HL-60 (cell line): ENCODE results near the gene LIME1.

Experiments
- DNase-seq, 2 experiments: peaks; one replicate each; pipeline ENCODE4 v3.0.0-alpha.2; 2010 to 2020; ENCODE audit warnings: low read depth in 1 of 2, low spot score in 1 of 2
- H3K27ac ChIP-seq: fragments of 250-450 bp; sonication (Bioruptor Pico); replicated peaks from 2 replicates; pipeline ENCODE4 v1.5.1; 2020; ENCODE audit warnings: mild to moderate bottlenecking, moderate library complexity
- H3K27me3 ChIP-seq: fragments of 250-450 bp; sonication (Bioruptor Pico); 2 replicates; pipeline ENCODE4 v1.5.1; 2021; ENCODE audit warnings: mild to moderate bottlenecking, moderate library complexity; ENCODE audit not compliant: insufficient read depth, poor library complexity, severe bottlenecking
- H3K4me3 ChIP-seq: replicated peaks from 2 replicates; pipeline ENCODE4 v1.5.1; 2011; ENCODE audit warnings: mild to moderate bottlenecking, control low read depth, low read length; ENCODE audit not compliant: insufficient read depth
- CTCF ChIP-seq: IDR thresholded peaks from one replicate; pipeline ENCODE4 v1.5.1; 2011; ENCODE audit warnings: low read length, control low read depth, inconsistent platforms; ENCODE audit not compliant: insufficient read depth
- GABPA ChIP-seq: IDR thresholded peaks from 2 replicates; pipeline ENCODE4 v1.6.1; 2012; ENCODE audit warnings: low read depth
- POLR2AphosphoS5 ChIP-seq: IDR thresholded peaks from 2 replicates; pipeline ENCODE4 v1.6.1; 2012; ENCODE audit warnings: low read depth
- REST ChIP-seq: IDR thresholded peaks from 2 replicates; pipeline ENCODE4 v1.6.1; 2012; ENCODE audit warnings: low read depth; ENCODE audit not compliant: insufficient replicate concordance
- SPI1 ChIP-seq: IDR thresholded peaks from 2 replicates; pipeline ENCODE4 v1.6.1; 2012; ENCODE audit warnings: low read depth, mild to moderate bottlenecking, borderline replicate concordance

LIME1 gene

DNA sequence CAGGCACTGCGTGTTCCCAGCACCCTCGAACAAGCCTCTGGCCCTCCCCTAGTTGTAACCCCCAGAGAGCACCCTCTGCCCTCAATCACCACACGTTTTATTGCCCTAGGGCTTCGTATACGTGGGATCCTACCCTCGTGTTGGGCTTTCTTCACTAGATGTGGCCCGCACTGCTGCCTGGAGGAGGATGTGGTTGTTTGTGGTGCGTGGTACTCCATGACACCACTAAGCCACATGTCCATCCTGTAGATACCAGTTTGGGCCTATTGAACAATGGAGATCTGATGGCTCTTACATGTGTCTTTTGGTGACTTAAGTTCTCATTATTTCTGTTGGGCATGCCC, 20.2 kb downstream of the LIME1 start:
- H3K27ac ChIP-seq: no peak overlapping the region
- DNase-seq: peak in 1 of 2 experiments; percentile 25
- peaks cover 2% of the 10 kb centered on the region for H3K27me3 ChIP-seq
- no peak for TF ChIP-seq CTCF
- TF ChIP-seq GABPA: no peak
- no peak for TF ChIP-seq REST
- TF ChIP-seq SPI1: no peak
- no peak for TF ChIP-seq POLR2AphosphoS5
- no peak overlapping the region for H3K4me3 ChIP-seq

- H3K4me3 ChIP-seq: no peak overlapping the region
- H3K27me3 ChIP-seq: peaks cover 2% of the 10 kb centered on the region
- H3K27ac ChIP-seq: no peak overlapping the region
These were observed 21.7 kb downstream of the LIME1 start for GRCh38 chr20:63758152-63758551.

DNA sequence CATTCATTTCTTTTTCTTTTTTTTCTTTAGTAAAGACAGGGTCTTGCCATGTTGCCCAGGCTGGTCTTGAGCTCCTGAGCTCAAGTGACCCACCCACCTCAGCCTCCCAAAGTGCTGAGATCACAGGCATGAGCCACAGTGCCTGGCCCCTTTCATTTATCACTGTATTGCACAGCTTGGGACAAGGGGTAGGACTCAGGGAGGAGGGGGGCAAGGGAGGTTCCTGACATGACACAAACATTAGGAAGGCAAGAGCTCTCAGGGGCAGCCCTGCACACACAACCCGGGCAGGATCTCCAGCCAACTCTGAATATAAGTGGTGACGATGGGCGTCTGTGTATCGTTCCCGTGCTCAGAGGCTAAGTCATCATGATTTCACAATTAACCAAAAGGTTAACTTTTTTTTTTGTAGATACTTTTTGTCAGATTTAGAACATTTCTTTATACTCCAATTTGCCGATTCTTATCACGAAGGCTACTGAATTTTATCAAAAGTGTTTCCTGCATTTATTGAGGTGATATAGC, 23.0 kb downstream of the LIME1 start:
- H3K27ac ChIP-seq: no peak overlapping the region
- no peak for DNase-seq

More at GRCh38 chr20:63758152-63758551, 21.7 kb downstream of the LIME1 start:
- TF ChIP-seq REST (no peak), SPI1 (no peak)
- no peak for DNase-seq

More for the DNA sequence above, 23.0 kb downstream of the LIME1 start:
- no peak overlapping the region for H3K4me3 ChIP-seq
- TF ChIP-seq POLR2AphosphoS5 (no peak), REST (no peak), GABPA (no peak), CTCF (no peak)
- H3K27me3 ChIP-seq: no peaks in the 10 kb centered on the region
